IPS-NIHi7 (cell line): Measurements from ENCODE around the gene CALB2.

Experiments used
- DNase-seq: peaks from one replicate; pipeline ENCODE4 v3.0.0; 2012; ENCODE audit warnings: mixed read lengths; ENCODE audit errors: extremely low spot score

Gene CALB2

DNA sequence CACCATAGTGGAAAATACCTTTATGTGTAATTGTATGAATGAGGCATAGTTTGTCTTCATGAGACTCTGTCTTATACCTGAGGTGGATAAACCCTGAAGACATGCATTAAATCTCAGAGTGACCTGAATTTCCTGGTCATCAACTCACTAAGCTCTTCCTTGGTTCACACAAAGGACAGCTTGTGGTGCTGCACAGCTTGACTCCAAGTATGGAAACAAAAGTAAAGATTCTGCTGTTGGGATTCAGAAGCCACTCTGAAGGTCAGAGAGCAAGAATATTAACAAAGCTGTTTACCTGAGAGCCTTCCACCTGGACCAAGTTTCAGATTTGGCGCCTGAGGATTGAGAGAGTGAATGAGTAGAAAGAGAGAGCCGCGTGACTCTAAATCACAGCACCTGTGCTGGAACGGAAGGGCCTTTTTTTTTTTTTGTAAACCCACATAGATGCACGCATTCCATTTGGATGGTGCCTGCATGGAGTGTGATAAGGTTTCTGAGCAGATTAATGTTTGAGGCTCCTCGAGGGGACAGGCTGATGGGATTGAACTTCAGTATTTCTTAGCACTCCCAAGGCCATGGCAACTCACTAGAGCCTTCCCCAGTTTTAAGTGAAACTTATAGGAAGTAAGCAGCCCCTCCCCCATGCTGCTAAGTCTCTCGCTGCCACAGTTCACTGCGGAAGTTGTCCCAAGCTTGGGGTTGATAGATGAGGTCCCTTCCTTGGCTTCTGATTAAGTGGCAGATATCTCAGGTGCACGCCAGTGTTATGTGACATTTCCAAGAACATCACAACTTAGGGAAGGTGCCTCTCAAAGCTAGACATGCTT lies 28.7 kb downstream of the CALB2 start:
- peak; percentile 34 for DNase-seq

DNA sequence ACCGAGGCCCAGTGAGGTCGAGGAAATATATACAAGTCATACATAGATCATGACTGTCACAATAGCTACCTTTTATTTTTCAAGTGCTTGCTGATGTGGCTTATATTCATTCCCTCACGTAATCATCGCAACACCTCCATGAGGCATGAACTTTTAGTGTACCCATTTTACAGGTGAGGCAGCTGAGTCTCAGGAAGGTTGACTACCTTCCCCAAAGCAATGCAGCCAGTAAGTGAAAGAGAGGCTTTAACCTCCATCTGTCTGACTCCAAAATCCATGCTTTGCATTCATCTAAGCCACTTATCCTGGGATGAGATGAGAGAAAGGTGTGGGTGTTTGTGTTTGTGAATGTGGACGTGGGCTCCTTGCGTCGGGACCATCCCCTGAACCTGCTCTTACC lies 30.8 kb downstream of the CALB2 start:
- no peak for DNase-seq

DNA sequence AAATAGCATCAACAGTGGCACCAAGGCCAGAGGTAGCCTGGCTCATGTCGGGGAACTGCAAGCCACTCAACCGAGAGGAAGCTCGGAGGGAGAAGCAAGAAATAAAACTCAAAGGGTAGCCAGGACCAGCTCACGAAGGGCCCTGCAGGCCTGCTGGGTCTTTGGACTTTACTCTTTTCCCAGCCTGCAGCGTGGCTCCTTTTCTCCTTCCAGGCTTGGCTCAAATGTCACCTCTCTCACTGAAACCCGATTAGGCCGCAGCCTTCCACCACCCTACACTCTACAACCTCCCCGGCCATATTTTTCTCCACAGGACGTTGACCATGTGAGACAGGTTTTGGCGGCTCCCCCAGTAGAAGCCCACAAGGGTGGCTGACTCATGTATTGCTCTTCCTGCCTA lies 38.1 kb downstream of the CALB2 start:
- no peak for DNase-seq

DNA sequence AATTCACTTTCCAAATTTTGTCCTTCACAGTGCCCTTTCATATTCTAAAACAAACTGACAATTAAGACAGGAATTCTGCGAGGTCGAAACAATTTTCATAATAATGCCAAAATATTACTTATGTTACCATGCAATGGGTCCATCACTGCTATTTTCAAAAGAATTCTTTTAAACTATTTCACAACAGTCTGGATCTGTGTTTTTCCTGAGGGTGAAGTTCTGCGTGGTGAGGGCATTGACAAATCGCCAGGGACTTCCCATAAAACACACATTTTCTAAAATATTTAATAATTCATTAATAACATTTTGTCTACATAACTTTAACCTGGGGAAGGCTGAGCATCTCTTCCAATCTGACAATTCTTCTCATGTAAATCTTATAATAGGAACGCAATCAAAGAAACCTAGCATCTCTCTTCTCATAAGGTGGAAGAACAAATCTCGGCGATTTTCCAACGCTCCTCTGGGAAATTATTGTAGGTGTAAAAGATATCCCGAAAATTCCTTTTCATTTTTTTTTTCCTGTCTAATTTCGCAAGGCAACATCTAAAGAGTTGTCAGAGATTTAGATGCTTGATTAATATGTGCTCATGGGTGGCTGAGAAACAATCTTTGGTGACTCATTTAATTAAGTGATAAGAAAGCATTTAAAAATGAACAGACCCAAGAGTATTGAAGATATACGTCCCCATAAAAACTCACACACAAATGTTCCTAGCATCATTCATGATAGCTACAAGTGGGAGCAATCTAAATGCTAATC lies 41.5 kb downstream of the CALB2 start:
- no peak for DNase-seq

DNA sequence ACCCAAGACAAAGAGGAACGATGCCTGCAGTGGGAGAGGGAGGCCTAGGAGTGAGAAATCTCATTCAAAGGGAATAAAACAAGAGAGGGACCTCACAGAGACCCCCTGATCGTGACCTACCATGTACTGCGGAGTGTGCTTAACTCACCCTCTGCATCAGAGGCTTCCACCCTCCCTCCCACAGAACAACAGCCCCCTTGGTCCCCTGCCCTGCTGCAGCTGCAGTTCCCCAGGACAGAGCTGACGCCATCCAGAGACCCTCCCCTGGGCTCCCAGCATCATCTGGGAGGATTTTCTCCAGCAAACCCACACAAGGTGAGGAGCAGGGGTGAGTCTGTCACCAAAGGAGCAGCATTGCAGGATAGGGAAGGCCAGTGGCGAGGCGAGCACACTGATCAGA lies 43.5 kb downstream of the CALB2 start:
- no peak for DNase-seq

DNA sequence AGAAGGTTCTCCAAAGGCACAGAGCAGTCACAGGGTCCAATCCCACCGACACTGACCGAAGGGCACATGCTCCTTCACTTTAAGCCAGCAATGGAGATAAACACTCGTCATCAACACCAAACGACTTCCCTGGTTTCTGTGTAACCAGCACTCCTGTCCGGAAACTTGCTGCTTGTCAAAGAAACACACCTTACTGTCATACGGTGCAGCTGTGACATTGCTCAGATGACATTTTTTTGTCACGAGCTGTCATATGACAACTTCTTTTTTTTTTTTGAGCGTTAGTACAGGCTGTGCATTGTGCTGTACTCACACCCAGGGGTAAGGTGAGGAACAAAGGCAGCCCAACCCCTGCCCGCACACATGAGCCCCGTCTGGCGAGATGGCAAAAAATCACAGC lies 44.2 kb downstream of the CALB2 start:
- no peak for DNase-seq

DNA sequence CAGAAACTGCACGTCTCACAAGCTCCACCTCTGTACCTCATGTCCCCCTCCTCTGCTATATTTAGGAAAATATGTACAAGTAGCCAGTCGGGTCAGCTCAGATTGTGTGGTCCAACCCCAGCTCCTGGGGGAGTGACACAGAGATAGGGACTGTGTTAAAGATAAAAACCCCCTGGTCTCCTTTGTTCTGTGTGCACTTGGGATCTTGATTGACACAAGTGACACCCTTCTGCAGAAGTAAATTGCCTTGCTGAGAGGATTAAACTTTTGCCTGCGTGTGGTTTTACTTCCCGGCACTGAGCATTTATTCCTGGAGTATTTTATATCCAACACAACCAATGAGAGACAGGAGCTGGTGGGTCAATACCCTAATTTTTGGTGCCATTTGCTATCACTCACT lies 45.8 kb downstream of the CALB2 start:
- no peak for DNase-seq

DNA sequence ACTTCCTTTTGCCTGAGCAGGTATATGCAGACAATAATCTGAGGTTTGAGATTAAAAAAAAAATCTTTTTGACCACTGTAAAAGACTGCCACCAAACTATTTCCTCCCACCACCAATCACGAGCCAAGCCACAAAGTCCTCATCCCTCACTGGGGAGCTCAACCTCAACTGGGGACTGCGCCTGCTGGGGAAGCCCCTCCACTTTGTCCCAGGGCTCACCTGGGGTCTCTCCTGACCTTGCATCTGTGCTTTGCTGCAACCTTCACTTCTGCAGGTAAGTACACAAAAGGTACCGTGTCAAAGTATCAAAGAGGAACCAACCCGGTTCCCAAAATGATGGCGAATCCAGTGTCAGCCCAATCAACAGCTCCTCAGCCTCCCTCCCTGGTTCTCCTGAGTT lies 47.8 kb downstream of the CALB2 start:
- no peak for DNase-seq

DNA sequence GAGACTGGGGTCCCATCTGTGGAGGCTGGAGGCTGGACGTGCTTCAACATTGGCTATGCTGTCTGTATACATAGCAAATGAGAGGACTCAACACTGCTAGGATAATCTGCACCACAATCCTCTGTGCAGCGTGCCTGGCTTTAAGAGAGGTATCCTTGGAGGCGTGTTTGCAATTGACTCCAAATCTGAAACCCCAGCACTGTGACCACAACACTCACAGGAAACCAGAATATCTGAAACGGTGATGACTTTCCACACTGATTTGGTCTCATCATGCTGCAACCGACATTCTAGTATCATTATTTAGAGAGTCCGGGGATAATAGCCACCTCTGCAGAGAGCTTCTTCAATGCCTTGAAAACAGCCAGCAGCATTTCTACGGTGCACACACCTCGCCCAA lies 48.2 kb downstream of the CALB2 start:
- no peak for DNase-seq

DNA sequence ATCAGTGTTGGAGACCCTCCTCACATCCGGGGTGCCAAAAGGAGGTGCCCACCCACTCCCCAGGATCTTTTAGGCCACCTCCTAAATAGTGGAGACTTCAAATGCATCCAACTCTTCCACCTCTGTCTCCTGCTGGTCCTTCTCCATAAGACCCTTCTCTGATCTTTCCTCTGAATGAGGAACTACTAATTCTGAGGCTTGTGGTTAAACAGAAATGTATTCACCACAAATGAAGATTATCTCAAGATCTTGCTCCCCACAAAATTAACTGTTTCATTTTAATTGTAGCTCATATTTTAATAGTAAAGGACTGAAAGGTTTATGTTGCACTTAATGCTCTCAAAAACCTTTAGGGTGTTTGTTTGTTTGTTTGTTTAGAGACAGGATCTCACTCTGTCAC lies 49.2 kb downstream of the CALB2 start:
- no peak for DNase-seq

DNA sequence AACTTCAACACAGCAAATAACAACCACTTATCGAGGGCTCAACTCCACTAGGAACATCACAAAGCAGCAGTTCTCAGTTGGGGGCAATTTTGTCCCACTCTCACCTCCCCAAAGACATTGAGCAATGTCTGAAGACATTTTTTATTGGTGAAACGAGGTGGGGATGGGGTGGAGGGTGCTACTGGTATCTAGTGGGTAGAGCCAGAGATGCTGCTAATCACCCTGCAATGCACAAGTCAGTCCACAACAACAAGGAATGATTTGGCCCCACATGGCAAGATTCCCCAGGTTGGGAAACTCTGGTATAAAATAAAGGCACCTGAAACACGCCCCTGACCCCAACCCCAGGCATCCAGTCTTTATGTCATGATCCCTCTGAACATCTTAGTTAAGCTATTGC lies 50.0 kb downstream of the CALB2 start:
- no peak for DNase-seq

DNA sequence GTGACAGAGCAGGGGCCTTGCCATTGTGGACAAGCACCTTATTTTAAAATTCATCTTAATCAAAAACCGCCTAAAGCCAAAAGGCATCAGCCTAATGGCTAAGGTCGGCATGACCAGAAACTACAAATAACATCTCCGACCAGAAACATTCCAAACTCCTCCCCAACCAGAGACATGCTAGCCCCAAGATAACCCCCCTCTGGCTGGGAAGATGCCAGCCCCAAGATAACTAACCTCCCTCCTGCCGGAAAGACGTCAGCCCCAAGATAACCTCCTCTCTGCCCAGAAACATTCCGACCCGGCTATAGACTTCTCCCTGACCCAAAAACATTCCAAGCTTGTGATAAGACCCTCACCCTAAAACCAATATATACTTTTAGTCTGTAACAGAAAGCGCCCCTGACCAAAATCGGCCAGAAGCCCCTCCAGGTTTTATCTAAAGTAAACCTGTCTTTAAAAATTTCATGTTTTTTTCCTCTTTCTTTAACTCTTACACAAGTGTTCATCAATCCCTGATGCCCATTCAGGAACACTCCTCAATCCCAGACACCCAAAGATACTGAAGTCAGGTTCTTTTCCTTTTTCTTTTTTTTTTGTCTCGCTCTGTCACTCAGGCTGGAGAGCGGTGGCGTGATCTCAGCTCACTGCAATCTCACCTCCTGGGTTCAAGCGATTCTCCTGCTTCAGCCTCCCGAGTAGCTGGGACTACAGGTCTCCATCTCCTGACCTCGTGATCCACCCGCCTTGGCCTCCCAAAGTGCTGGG lies 50.7 kb downstream of the CALB2 start:
- DNase-seq = no peak

DNA sequence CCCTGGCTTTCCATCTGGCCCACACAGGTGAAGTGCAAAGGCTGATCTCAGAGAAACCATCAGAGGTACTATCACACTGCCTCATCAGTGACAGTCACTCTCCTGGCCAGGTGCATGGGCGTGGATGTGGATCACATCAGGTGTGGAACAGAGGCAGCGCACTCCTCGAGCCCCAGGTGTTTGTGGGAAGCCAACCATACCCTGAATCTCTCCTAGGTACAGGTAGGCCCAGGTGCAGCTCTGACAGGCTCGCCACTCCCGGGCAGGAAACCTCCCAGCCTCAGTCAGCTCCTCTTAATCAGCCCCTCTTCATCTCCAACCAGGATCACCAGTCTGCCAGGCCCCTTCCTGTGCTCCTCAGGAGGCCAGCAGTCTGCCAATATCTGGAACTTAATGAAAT lies 51.6 kb downstream of the CALB2 start:
- no peak for DNase-seq

DNA sequence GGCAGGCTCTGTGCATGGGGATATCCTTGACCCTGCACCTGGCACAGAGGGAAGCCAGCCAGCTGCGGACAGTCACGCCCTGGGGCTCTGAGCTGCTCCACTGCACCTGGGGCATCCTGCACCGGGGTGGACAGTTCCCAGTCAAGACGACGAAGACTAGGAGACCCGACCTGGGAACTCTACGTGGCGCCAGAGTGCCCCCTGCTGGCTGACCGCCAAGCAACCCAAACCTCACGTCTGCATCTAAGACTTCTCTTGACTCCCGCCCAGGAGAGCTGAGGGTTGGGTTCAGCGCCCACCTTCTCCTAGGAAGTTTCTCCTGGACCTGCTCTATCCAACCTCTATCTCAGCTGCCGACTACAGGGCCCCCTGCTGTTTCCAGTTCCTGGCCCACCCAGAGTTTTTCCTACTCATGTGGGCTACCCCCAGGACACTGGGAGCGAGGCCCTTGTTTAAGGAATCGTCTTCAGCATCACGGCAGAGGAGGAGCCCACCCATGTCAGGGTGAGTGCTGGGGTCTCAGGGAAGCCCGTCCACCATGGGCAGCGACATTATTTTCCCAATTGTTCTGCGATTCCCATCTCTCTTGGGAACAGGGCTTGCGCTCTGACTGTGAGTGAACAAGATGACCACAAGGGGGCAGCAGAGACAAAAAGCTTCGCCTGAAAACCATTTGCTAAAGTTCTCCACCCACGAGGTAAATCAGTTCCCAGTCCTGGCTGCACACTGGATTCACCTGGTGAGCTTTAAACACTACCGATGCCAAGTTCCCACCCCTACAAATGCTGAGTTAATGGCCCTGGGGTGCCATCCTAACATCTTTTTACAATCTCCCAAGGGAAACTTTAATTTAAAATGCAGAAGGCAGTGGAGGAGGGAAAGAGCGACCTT lies 54.0 kb downstream of the CALB2 start:
- DNase-seq = peak; percentile 93

DNA sequence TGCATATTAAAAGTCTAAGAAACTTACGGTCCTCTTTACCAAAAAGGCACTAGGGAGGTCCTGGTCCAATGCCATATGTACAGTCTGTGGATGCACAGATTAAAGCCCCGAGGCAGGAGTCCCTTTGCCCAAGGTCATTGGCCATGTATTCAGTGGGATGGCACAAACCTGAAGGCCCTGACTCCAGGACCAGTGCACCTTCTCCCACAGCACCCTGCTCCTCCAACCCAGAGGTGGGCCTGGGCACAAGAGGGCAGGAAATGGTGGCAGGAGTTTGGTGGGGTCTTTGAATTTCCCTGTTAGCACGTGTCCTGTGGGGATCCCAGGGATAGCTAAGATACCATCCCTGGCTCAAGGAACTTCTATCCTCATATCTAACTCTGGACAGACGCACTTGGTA lies 54.8 kb downstream of the CALB2 start:
- DNase-seq = no peak

DNA sequence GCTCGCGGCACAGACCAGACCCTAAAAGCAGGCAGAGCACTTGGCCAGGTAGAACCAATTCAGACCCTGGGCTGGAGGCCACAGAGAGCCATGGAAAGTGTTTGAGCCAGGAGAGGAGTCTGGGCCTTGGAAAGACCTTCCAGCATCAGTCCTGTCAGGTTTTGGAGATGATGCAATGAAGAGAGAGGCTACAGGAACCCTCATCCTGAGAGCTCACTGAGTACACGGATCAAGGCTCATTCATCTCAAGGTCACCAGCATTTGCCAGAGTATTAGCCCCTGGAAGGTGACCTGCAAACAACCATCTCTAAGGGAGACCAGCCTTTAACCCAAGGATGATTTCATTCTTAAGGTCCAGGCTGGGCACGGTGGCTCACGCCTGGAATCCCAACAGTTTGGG lies 55.5 kb downstream of the CALB2 start:
- DNase-seq = no peak

DNA sequence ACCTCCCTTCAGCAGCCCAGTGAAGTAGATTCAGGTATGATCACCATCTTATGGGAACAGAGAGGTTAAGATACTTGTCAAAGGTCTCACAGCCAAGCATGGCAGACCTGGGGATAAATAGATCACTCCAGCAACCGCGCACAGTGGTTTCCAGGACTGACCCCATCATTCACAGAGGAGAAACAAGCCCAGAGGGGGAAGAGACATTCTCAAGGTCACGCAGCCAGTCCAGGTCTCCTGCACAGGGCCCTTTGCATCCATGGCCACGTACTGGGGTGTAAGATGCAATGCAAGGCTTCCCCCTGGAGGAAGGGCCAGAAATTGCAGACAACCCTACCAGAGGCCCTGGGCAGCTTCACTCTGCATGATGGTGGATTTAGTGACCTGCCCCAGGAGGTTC lies 63.4 kb downstream of the CALB2 start:
- DNase-seq = peak; percentile 72

DNA sequence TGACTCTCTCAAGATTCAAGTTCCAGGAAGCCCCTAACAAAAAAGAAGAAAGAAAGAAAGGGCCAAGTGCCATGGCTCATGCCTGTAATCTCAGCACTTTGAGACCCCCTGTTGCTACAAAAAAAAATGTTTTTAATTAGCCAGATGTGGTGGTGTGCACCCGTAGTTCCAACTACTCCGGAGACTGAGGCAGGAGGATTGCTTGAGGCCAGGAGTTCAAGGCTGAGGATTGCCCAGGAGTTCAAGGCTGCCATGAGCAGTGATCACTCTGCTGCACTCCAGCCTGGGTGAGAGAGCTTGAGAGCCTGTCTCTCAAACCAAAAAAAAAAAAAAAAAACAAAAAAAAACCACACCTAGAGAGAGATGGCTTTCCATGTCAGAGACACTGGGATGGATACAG lies 64.5 kb downstream of the CALB2 start:
- no peak for DNase-seq

DNA sequence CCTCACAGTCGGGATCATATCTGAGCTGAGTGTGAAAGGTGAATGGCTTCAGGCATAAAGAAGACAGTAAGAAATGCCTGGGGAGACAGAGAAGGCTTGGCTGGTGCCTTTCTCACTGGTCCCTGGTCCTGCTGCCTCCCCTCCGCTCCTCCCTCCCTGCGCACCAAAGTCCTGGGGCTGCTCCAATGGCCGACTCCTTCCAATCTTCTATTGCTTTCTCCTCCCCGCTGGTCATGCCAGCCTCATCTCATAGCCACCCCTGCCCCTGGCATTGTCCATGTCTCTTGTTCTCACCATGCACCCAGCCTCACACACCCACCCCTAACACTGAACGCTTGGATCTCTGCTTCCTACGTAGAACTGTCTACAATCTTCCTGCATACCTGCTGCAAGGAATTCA lies 65.3 kb downstream of the CALB2 start:
- no peak for DNase-seq

DNA sequence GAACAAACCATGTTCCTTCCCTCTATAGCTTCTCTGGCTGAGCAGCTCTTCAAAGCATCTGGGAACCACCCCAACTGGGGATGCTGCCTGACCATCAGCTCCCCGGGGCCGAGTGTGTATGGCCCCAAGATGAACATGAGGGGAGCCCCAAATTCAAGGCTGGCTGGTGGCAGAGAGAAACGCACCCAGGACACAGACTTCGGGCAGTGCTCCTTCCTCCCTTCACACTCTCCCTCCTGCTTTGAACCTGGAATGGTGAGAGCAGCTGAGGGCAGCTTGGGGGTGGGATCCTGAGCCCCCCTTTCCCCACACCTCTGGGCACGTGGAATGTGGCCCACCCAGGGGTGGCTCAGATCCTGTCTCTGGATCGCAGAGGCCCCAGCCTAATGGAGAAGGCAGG lies 66.1 kb downstream of the CALB2 start:
- DNase-seq = no peak

DNA sequence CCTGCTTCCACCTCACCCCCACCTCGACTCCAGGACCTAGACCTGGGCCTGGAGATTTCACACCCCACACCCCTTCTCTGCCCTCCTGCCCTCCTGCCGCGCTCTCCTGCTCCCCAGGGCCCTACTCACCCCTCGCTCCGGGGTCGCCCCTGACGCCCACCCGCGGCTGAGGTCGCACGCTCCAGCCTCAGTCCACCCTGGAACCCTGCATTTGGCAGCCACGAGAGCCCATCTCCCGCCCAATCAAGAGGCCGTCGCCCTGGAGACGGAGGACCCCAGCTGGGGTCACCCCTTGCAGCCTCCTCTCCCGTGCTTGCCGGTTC lies 67.2 kb downstream of the CALB2 start:
- no peak for DNase-seq
